GM18873 (cell line): ENCODE measurements around the gene CDC16.
"Not testable (repeated sequence)": the region's sequence is repeated elsewhere in the genome, so short reads cannot be mapped to it uniquely, and the experiment has no call there.

Experiments used
- ATAC-seq: cut with Tn5 transposase; IDR thresholded peaks from one replicate; pipeline ENCODE4 v1.9.1; 2021; ENCODE audit warnings: mild to moderate bottlenecking, moderate library complexity, moderate number of reproducible peaks; ENCODE audit not compliant: unreplicated experiment, low FRiP score

Gene CDC16

DNA sequence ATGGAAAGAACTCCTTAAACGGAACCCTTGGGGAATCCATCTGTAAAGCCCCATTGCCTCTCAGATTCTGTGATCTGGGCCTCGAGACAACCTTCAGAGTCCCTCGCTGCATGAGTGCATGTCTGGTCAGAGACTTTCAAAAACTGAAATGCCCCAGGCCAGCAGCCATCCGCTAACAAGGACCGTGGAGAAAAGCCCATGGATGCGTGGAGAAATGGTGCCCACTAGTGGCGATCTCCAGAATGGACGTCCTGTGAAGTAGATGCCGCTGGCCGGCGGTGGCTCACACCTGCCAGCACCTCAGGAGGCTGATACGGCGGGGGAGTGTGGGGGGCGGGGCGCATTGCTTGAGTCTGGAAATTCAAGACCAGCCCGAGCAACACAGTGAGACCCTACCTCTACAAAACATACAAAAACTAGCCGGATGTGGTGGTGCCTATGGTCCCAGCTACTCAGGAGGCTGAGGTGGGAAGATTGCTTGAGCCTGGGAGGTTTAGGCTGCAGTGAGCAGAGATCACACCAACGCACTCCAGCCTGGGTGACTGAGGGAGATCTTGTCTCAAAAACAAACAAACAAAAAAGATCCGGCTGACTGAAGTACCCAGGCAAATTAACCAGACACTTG lies 7.9 kb upstream of the CDC16 start:
- ATAC-seq = no peak

DNA sequence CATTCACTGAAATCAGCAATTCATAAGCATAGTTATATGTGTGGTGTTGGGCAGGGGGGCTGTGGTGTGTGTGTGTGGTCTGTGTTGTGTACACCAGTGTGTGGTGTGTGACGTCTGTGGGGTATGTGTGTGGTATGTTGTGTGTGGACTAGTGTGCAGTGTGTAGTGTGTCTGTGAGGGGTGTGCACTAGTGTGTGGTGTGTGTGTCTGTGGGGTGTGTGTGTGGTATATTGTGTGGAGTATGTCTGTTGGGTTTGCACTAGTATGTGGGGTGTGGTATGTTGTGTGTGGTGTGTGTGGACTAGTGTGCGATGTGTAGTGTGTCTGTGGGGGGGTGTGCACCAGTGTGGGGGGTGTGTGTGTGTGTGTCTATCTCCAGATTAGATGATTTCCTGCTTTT lies 7.2 kb upstream of the CDC16 start:
- ATAC-seq = no peak

DNA sequence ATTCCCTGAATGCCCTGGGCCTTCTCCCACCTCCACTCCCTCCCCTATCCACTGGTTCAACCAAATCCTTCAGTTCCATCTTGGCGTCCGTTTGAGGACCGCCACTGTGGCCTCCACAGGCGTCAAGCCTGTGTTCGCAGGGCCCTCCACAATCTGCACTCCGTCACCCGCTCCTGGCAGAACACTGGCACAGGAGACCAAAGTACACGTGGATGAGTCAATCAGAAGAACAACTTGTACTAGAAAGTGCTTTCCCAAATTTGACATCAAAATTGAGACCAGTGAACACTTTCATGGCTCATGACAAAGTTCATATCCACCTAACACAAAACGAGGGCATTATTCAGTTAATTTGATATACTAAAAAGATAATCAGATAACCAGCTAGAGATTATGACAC lies 6.5 kb upstream of the CDC16 start:
- no peak for ATAC-seq

DNA sequence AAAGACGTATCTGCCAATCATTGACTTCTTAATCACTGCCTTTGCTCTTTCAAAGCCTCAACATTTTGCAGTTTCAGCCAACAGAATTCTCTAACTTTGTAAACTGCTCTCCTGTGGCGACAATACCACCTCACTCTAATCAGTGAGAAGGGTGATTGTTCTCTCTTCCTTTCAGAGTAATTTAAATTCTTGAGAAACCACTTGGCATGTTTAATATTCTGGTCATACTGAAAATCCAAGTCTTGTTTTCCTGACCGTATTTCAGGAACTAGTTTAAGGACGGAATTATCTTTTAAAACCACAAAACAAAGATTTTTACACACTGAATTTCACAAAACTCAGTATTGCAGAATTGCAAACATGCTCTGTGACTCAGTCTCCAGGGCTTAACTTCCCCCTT lies 5.2 kb upstream of the CDC16 start:
- ATAC-seq = no peak

DNA sequence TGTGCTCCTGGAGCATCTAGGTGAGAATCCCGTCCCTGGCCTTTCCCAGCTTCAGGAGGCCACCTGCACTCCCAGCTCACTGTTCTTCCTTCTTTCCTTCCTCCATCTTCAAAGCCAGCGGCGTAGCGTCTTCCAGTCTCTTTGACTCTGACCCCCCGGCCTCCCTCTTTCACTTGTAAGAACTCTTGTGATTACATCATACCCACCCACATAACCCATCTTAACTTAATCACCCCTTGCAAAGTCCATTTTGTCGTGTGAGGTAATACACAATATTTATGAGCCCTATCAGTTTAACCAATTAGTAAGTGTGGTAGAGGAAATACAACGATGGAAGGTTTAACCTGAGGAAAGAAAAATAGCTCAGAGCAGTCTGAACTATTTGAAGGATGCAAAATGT lies 4.6 kb upstream of the CDC16 start:
- no peak for ATAC-seq

DNA sequence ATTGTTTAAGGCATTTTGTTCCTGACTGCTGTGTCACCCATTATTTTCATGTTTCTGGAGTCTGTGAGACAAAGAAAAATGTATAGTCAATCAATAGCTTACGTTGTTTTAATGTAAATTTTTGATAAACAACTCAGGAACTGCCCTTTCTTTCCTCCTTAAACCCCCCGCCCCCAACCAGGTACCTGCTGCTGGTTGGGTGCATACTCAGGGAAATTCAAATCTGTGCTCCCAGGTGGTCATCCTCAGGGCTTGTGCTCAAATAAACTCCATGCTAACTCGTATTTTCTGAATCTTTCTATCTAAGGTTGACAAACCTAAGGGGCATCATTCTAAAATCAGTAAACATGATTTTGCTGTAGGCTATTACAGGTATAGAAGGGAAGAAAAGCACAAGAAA lies 4.1 kb upstream of the CDC16 start:
- no peak for ATAC-seq

DNA sequence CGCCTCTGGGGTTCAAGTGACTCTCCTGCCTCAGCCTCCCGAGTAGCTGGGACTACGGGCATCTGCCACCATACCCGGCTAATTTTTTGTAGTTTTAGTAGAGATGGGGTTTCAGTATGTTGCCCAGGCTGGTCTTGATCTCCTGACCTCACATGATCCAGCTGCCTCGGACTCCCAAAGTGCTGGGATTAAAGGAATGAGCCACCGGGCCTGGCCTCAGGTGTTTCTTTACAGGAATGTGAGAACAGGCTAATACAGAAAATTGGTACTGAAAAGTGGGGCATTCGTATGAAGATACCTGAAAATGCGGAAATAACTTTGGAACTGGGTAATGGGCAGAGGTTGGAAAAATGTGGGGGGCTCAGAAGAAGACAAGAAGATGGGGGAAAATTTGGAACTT lies 2.8 kb upstream of the CDC16 start:
- no peak for ATAC-seq

DNA sequence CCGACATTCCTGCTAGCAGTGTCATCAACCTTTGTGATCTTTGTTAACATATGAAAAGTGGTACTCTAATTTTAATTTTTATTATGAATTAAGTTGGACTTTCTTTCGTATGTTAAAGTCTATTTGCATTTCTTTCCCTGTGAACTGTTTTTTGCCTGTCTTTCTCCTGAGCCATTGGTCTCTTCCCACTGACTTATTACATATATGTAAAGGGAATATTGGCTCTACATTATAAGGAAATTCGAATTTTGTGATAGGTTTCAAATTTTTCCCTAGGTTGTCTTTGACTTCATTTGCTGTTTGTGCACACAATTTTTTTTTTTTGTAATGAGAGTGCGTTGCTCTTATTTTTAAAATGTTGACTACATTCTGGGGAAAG lies 442 bp upstream of the CDC16 start:
- no peak for ATAC-seq

DNA sequence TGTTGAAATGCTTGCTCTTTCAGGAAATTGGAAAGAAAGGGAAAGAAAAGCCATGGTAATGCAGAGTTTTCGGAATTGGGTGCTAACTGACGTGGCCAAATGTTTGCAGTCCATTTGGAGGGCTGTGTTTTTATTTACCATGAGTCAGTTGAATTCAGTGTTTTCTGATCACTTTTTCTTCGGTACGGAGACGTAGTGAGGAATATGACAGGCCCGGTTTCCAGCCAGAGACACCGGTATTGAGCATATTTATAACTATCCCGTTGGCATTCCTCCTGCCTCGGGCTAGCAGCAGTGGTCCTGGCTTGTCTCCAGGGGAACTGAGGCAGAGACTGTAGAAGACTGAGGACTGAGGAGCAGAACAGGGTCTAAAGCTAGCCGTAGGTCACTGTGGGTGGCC lies 1.0 kb downstream of the CDC16 start:
- ATAC-seq = no peak

DNA sequence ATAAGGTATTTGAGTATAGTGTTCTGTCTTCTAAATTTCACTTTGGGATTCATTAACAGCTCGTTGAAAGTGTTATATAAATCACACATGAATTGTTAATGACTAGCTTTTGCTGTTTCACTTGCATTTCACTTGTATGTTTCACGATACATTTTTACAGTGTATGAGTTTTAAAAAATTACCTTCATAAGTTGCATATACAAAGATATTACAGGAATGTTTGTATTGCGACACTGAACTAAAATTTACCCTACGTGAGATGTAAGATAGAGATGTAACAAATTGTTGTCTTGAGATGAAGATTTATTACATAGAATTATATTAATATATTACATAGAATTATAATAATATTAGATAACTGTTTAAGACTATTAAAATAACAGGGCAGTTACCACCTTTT lies 1.5 kb downstream of the CDC16 start:
- ATAC-seq = no peak

DNA sequence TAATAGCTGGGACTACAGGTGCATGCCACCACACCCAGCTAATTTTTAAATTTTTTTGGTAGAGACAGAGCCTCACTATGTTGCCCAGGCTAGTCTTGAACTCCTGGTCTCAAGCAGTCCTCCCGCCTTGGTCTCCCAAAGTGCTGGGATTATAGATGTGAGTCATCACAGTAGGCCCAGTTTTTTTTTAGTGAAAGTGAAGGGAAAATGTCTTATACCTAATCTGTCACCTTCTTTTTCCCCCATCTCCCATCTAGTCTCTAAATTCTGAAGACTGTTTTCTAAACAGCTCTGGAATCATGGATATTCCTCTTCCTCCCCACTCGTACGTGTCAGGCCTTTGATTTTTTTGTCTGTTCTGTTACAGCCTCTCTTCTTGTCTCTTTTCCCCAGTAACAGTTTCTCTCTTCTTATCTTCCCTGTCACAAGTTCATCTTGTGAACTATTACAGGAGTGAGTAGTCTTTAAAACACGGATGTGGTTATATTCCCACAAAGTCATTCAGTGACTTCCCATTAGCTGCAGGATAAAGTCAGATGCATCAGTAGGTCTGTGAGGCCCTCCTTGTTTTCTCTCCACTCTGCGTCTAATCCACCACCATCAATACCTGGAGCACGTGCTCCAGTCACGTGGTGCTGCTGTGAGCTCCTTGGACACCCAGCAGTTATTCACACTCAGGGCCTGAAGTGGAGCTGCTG lies 2.9 kb downstream of the CDC16 start:
- ATAC-seq = no peak

DNA sequence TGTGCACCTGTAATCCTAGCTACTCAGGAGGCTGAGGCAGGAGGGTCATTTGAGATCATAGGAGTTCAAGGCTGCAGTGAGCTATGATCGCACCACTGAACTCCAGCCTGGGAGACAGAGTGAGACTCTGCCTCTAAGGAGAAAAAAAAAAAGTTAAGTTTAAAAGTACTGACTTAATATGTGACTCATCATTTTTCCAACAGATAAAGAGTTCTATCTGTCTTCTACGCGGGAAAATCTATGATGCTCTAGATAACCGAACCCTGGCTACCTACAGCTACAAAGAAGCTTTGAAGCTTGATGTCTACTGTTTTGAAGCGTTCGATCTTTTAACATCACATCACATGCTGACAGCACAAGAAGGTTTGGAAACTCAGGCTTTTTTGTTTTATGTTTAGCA lies 7.2 kb downstream of the CDC16 start:
- no peak for ATAC-seq

DNA sequence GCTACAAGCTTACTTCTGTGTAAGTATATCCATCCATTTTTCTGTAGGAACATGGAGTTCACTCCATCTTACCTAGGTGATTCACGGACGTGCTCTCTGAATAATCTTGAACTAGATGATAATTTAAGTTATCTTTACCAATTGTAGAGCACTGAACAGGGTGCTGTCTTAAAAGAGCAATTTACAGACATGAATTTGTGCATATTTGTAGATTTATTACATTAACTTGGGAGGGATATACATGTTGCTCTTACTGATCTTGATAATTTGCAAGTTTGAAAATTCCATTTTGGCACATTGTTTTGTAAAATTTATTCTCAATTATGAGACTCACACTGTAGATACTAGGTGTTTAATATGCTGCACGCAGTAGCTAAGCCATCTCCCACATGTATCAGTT lies 9.3 kb downstream of the CDC16 start:
- ATAC-seq = no peak

DNA sequence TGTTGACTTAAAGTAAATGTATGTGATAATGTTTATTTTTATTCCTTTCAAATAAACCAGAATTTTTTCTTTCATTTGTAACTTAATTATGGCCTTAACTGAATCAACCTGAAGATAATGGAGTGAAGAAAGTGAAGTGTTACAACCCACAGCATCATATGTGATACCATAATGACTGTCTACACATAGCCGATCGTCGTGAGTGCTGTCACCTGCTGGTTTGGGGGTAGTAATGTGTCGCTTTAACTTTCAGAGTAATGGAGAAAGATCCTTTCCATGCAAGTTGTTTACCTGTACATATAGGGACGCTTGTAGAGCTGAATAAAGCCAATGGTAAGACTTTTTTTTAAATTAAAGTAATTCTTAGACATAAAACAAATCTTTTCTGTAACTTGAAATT lies 9.9 kb downstream of the CDC16 start:
- no peak for ATAC-seq

DNA sequence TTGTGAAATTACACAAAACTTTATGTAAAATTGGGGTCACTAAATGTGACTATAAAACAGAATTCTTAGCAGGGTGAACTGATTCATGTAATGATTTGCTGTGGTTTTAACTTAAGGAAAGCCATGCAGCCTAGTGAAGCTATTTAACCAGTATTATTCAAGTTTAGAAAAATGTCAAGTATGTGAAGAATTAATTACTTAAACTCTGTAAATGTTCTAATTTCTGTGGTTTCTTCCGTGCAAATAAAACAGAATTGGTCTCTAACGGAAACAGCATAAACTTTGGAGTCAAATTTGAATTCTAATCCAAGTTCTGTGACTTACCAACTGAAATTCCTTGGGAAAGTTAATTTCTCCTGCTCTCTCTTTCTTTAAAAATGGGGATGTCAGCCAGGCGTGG lies 13.3 kb downstream of the CDC16 start:
- no peak for ATAC-seq

DNA sequence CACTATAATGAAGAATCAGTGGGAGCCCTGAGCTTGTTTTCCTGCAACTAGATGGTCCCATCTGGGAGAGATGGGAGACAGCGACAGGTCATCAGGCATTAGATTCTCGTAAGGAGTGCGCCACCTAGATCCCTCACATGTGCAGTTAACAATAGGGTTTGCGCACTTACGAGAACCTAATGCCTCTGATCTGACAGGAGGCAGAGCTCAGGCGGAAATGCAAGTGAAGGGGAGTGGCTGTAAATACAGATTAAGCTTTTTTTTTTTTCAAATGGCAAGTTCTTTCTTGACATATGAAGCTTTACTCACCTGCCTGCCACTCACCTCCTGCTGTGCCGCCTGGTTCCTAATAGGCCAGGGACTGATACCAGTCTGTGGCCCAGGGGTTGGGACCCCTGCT lies 14.4 kb downstream of the CDC16 start:
- ATAC-seq = no peak

DNA sequence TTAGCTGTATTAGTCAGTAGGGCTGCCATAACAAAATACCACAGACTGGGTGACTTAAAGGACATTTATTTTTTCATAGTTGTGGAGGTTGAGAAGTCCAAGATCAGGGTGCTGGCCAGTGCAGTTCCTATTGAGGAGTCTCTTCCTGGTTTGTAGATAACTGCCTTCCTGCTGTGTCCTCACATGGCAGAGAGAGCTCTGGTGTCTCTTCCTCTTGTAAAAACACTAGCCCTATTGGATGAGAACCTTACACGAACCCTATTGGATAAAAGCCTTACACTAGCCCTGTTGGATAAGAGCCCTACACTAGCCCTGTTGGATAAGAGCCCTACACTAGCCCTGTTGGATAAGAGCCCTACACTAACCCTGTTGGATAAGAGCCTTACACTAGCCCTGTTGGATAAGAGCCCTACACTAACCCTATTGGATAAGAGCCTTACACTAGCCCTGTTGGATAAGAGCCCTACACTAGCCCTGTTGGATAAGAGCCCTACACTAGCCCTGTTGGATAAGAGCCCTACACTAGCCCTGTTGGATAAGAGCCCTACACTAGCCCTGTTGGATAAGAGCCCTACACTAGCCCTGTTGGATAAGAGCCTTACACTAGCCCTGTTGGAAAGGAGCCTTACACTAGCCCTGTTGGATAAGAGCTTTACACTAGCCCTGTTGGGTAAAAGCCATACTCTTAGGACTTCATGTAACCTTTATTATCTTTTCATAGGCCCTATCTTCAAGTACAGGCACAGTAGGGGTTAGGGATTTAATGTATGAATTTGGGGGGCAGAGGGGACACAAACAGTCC lies 17.1 kb downstream of the CDC16 start:
- ATAC-seq = not testable (repeated sequence)

DNA sequence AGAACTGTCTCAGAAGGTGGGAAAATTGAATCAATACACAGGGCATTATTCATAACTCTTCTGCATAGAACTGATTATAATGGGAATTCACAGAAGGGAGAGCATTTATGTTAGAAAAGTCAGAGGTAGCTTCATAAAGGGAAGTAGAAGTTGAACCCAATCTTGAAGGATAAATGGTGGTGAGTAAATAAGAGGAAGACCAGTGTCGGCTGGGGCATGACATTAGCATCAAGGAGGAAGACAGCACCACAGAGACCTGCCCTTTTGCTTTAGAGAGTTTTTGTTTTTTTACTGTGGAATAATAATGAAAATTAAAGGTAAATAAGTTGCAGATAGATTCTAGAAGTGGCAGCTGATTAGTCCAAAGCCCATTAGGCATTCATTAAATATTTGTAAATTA lies 21.9 kb downstream of the CDC16 start:
- ATAC-seq = no peak

DNA sequence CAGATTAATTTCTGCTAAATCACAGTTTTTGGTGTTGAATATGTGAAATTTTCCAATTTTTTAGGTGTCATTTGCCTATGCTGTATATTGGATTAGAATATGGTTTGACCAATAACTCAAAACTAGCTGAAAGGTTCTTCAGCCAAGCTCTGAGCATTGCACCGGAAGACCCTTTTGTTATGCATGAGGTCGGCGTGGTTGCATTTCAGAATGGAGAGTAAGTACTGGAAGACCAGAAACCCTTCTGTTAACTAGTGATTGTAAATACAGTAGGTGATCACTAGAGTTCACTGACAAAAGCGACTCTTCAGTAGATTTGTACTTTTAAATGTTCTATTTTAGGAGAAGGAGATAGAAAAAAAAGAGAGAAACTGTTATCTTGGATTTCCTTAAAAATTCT lies 22.3 kb downstream of the CDC16 start:
- ATAC-seq = no peak

DNA sequence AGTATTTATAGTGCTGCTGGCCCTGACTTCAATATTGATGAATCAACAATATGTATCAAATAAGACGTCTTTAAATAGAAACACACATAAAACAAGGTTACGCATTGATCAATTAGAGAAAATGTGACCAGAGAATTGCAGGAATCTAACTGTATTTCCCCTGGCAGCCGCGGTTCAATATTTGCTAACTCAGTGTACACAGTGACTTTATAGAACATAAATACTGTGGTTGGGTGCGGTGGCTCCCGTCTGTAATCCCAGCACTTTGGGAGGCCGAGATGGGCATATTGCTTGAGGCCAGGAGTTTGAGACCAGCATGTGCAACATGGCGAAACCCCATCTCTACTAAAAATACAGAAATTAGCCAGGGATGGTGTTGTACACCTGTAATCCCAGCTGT lies 23.9 kb downstream of the CDC16 start:
- no peak for ATAC-seq

DNA sequence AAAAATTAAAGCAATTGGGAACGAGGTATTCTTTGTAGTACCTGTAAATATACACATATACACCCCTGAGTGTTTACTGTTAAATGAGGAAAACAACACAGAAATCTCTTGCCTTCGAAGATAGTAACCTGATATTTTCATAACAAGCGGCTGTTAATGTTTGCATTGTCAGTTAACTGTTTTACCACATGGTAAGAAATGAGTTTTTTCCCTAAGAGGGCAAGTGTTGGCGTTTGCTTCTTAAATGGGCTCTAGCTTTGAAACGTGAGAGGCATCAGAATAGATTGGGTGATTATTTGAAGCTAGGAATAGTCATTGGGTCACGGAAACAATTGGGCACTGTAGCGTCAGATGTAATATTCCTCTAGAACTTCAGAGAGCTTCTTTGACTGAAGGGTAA lies 24.7 kb downstream of the CDC16 start:
- ATAC-seq = no peak

DNA sequence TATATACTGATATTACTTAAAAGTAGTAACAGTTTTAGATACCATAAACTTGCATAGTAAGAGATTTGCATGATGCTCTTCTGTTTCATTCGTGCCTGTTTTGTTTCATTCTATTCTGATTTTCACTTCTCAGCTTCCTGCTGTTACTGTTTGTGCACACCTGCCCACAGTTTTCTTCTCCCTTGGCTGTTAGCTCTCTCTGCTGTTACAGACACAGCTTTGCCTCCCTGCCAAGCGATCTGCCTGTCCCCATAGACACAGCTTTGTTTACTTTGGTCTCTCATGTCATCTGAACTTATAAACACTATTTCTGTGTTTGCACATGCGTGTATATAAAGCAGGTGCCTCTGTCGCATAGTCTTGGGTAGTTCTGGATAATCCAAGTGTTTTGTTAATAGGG lies 25.3 kb downstream of the CDC16 start:
- no peak for ATAC-seq
